PC-3 (cell line): ENCODE data around the gene BACE2. TPM values are rescaled to one million over a fixed set of nuclear protein-coding genes. Genes with fewer than 3 reads are reported as not detected.
A peak's percentile ranks its signal among the peaks of the same experiment; 100 is the strongest.

ENCODE experiments used
- ATAC-seq: fragments of 200-7000 bp; cut with Tn5 transposase; 2 replicates; pipeline ENCODE4 v1.9.1; 2020; ENCODE audit warnings: mild to moderate bottlenecking, moderate library complexity
- BruUV-seq: library from RNA; stranded (reverse); fragments of 400-500 nt; replicated peaks from 2 replicates; lab custom pipeline; 2021; lab: Mats Ljungman, UMichigan
- CTCF ChIA-PET: fragments of 300-600 bp; sonication (Branson Sonifier 250); formaldehyde crosslinking; loops from one replicate; lab custom pipeline; 2022; ENCODE audit warnings: antibody characterized with exemption; lab: Charles Lee
- POLR2A ChIA-PET: fragments of 300-600 bp; sonication (Branson Sonifier 250); formaldehyde crosslinking; loops from one replicate; lab custom pipeline; 2022; ENCODE audit warnings: antibody characterized with exemption; ENCODE audit not compliant: unreplicated experiment; lab: Charles Lee
- DNase-seq: peaks from one replicate; pipeline ENCODE4 v3.0.0-alpha.2; 2015
- H2AFZ ChIP-seq: fragments of 300-600 bp; sonication (generic); 2 replicates; pipeline ENCODE4 v1.6.0; 2016; ENCODE audit warnings: antibody characterized with exemption, low read length
- H3F3A ChIP-seq: fragments of 300-600 bp; sonication (generic); one replicate; pipeline ENCODE4 v1.6.0; 2017; ENCODE audit warnings: antibody characterized with exemption, low read length, control low read depth, mild to moderate bottlenecking; ENCODE audit not compliant: unreplicated experiment
- H3K27ac ChIP-seq: fragments of 300-600 bp; sonication (generic); 2 replicates; pipeline ENCODE4 v1.5.1; 2016; ENCODE audit warnings: mild to moderate bottlenecking, low read length
- H3K27me3 ChIP-seq: fragments of 300-600 bp; sonication (generic); 2 replicates; pipeline ENCODE4 v1.6.1; 2016; ENCODE audit warnings: low read length, mixed read lengths
- H3K36me3 ChIP-seq: fragments of 300-600 bp; sonication (generic); 2 replicates; pipeline ENCODE4 v1.6.1; 2016; ENCODE audit warnings: low read depth, mixed run types, low read length, mixed read lengths
- H3K4me1 ChIP-seq: fragments of 300-600 bp; sonication (generic); 2 replicates; pipeline ENCODE4 v1.5.1; 2016; ENCODE audit warnings: low read length; ENCODE audit not compliant: insufficient read depth
- H3K4me2 ChIP-seq: fragments of 300-600 bp; sonication (generic); 2 replicates; pipeline ENCODE4 v1.6.0; 2016; ENCODE audit warnings: low read length
- H3K4me3 ChIP-seq: fragments of 300-600 bp; sonication (generic); 2 replicates; pipeline ENCODE4 v1.5.1; 2016; ENCODE audit warnings: mild to moderate bottlenecking, low read length, mixed read lengths
- H3K79me2 ChIP-seq: fragments of 300-600 bp; sonication (generic); 2 replicates; pipeline ENCODE4 v1.6.1; 2017; ENCODE audit warnings: low read length, mixed read lengths
- H3K9ac ChIP-seq: fragments of 300-600 bp; sonication (generic); 2 replicates; pipeline ENCODE4 v1.6.0; 2016; ENCODE audit warnings: mild to moderate bottlenecking, low read length
- H3K9me2 ChIP-seq: fragments of 300-600 bp; sonication (generic); replicated peaks from 2 replicates; pipeline ENCODE4 v1.6.1; 2016; ENCODE audit warnings: mixed run types, low read length, mixed read lengths
- H3K9me3 ChIP-seq: fragments of 300-600 bp; sonication (generic); 2 replicates; pipeline ENCODE4 v1.6.1; 2016; ENCODE audit warnings: low read length, mixed read lengths
- H4K20me1 ChIP-seq: fragments of 300-600 bp; sonication (generic); 2 replicates; pipeline ENCODE4 v1.6.1; 2016; ENCODE audit warnings: low read length, mixed read lengths
- EZH2 ChIP-seq: fragments of 300-600 bp; sonication (generic); IDR thresholded peaks from one replicate; pipeline ENCODE4 v1.6.1; 2017; ENCODE audit warnings: antibody characterized with exemption, mild to moderate bottlenecking, low read length; ENCODE audit not compliant: unreplicated experiment
- EZH2phosphoT487 ChIP-seq: fragments of 300-600 bp; sonication (generic); IDR thresholded peaks from 2 replicates; pipeline ENCODE4 v1.6.1; 2018; ENCODE audit warnings: mild to moderate bottlenecking, antibody characterized with exemption, low read length, borderline replicate concordance
- intact Hi-C: fragments of 100-400 bp; cut with micrococcal nuclease; formaldehyde crosslinking; loops from 2 replicates; pipeline ENCODE4 v1.9.0; 2023
- total RNA-seq: library from RNA; depleted of rRNA; stranded (reverse); fragments of >200 nt; gene quantifications from 2 replicates; pipeline ENCODE4 v1.2.3, GENCODE V29; 2014
- TF ChIP-seq, protein P1 (sequence below): fragments of 300-600 bp; sonication (generic); conservative IDR thresholded peaks from 2 replicates; pipeline ENCODE4 v1.5.1; 2017; ENCODE audit warnings: antibody characterized with exemption, low read depth, mild to moderate bottlenecking, low read length

Gene BACE2
- total RNA-seq, 1 experiment from 2014 or later = 89.2 TPM

DNA sequence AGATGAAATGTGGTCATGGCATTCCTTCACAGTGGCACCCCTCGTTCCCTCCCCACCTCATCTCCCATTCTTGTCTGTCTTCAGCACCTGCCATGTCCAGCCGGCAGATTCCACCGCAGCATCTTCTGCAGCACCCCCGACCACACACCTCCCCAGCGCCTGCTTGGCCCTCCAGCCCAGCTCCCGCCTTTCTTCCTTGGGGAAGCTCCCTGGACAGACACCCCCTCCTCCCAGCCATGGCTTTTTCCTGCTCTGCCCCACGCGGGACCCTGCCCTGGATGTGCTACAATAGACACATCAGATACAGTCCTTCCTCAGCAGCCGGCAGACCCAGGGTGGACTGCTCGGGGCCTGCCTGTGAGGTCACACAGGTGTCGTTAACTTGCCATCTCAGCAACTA lies 81.5 kb downstream of the BACE2 start:
- no peak overlapping the region for H3K9ac ChIP-seq
- DNase-seq (no peak), ATAC-seq (no peak)
- no peak overlapping the region for H3K4me2 ChIP-seq
- H3K27me3 ChIP-seq = no peaks in the 10 kb centered on the region
- ChIA-PET POLR2A (no interaction called here), CTCF (no interaction called here)
- H3K9me3 ChIP-seq = no peaks in the 10 kb centered on the region
- no peaks in the 10 kb centered on the region for H3K79me2 ChIP-seq
- H3K27ac ChIP-seq = no peak overlapping the region; the same call in 1 of the 2 replicates
- TF ChIP-seq, protein P1, sequence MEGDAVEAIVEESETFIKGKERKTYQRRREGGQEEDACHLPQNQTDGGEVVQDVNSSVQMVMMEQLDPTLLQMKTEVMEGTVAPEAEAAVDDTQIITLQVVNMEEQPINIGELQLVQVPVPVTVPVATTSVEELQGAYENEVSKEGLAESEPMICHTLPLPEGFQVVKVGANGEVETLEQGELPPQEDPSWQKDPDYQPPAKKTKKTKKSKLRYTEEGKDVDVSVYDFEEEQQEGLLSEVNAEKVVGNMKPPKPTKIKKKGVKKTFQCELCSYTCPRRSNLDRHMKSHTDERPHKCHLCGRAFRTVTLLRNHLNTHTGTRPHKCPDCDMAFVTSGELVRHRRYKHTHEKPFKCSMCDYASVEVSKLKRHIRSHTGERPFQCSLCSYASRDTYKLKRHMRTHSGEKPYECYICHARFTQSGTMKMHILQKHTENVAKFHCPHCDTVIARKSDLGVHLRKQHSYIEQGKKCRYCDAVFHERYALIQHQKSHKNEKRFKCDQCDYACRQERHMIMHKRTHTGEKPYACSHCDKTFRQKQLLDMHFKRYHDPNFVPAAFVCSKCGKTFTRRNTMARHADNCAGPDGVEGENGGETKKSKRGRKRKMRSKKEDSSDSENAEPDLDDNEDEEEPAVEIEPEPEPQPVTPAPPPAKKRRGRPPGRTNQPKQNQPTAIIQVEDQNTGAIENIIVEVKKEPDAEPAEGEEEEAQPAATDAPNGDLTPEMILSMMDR = no peak
- BruUV-seq = no TSS peak
- H3K36me3 ChIP-seq = peaks cover 13% of the 10 kb centered on the region; the same call in 1 of the 2 replicates
- intact Hi-C loops = no loop called here
- no peak overlapping the region for H3K4me3 ChIP-seq
- no peaks in the 10 kb centered on the region for H4K20me1 ChIP-seq
- H3K9me2 ChIP-seq = no peaks in the 10 kb centered on the region
- H3F3A ChIP-seq = no peaks in the 10 kb centered on the region
- no peak overlapping the region for H2AFZ ChIP-seq
- H3K4me1 ChIP-seq = peaks cover 36% of the 10 kb centered on the region

DNA sequence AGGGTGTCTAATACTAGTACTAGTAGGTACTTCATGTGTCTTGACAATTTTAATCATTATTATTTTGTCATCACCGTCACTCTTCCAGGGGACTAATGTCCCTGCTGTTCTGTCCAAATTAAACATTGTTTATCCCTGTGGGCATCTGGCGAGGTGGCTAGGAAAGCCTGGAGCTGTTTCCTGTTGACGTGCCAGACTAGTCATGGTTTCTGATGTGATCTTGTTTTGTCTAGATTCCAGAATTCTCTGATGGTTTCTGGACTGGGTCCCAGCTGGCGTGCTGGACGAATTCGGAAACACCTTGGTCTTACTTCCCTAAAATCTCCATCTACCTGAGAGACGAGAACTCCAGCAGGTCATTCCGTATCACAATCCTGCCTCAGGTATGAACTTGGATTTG lies 82.6 kb downstream of the BACE2 start:
- no peaks in the 10 kb centered on the region for H3K79me2 ChIP-seq
- BruUV-seq = no TSS peak
- TF ChIP-seq EZH2 (no peak), EZH2phosphoT487 (no peak)
- TF ChIP-seq, protein P1 = no peak
- intact Hi-C loops = loop anchor here (10.0 kb wide), 1 partner anchor 126 kb away; no protein-coding TSS in a partner anchor
- no peak overlapping the region for H3K4me3 ChIP-seq
- no peak overlapping the region for H2AFZ ChIP-seq
- H3K4me2 ChIP-seq = peak overlapping the region; percentile 4
- H3K36me3 ChIP-seq = peaks cover 13% of the 10 kb centered on the region; the same call in 1 of the 2 replicates
- H3F3A ChIP-seq = no peaks in the 10 kb centered on the region
- H3K9me2 ChIP-seq = no peaks in the 10 kb centered on the region
- ATAC-seq (peak; percentile 59), DNase-seq (peak; percentile 59)
- H3K9me3 ChIP-seq = no peaks in the 10 kb centered on the region
- CTCF ChIA-PET = no interaction called here
- no peaks in the 10 kb centered on the region for H3K27me3 ChIP-seq
- POLR2A ChIA-PET = no interaction called here
- H3K27ac ChIP-seq = peak overlapping the region; percentile 71
- peak overlapping the region; percentile 19; the same call in 1 of the 2 replicates for H3K9ac ChIP-seq
- H3K4me1 ChIP-seq = peaks cover 45% of the 10 kb centered on the region
- no peaks in the 10 kb centered on the region for H4K20me1 ChIP-seq

DNA sequence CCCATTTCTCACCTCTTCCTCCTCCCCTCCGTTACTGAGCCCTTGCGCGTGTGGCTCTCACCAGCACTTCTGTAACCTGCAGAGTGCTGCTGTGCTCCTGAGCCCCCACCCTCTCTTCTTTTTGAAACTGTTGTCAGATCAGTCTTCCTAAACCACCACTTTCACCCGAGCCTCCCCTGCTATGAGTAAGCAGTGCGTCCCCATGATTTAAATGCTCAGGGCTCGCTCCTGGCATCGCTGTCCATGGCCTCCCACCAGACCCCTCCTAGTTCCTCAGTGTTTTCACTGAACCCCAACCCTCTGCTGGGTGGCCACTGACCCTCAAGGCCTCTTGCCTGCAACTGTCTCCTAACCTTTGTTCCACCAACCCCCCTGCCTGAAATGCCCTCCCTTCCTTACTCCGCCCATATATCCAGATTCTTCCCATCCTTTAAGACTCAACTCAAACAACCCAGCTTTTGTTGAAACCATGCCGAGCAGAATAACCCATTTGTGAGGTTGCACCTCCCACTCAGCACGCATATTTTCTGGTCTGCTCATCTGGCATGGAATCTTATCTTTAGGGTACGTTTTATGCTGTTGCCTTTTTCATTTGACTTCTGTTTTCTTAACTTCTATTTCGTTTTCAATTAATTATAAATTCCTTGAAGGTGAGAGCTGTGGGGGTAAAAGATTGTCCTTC lies 84.1 kb downstream of the BACE2 start:
- Histone ChIP-seq H3K27me3 (no peaks in the 10 kb centered on the region), H2AFZ (no peak overlapping the region), H3K4me3 (no peak overlapping the region), H3K36me3 (peaks cover 20% of the 10 kb centered on the region; the same call in 1 of the 2 replicates), H3K9me2 (no peaks in the 10 kb centered on the region), H3K4me2 (peak overlapping the region; percentile 26; the same call in 1 of the 2 replicates), H3K79me2 (no peaks in the 10 kb centered on the region), H4K20me1 (no peaks in the 10 kb centered on the region), H3K9ac (no peak overlapping the region; the same call in 1 of the 2 replicates), H3K9me3 (no peaks in the 10 kb centered on the region), H3F3A (no peaks in the 10 kb centered on the region), H3K4me1 (peaks cover 48% of the 10 kb centered on the region), H3K27ac (peak overlapping the region; percentile 69)
- peak; percentile 26 for ATAC-seq
- TF ChIP-seq EZH2 (no peak), EZH2phosphoT487 (no peak)
- TF ChIP-seq, protein P1 = no peak
- intact Hi-C loops = loop anchor here (10.0 kb wide), 1 partner anchor 127 kb away; no protein-coding TSS in a partner anchor
- BruUV-seq = no TSS peak
- CTCF ChIA-PET = no interaction called here
- POLR2A ChIA-PET = no interaction called here
- DNase-seq = peak; percentile 70
